Panc1 (cell line): ENCODE results near the gene BABAM2.

Experiments used
- POLR2AphosphoS5 ChIP-seq: IDR thresholded peaks from 2 replicates; pipeline ENCODE4 v1.6.1; 2012; ENCODE audit warnings: mild to moderate bottlenecking, low read depth, low read length, moderate library complexity
- SIN3A ChIP-seq: IDR thresholded peaks from 2 replicates; pipeline ENCODE4 v1.6.1; 2012; ENCODE audit warnings: low read depth, mild to moderate bottlenecking, low read length, moderate library complexity, borderline replicate concordance; ENCODE audit not compliant: insufficient read depth
- TCF7L2 ChIP-seq: IDR thresholded peaks from 2 replicates; pipeline ENCODE4 v1.6.1; 2011; ENCODE audit warnings: mild to moderate bottlenecking, low read depth, low read length, inconsistent platforms
- TF ChIP-seq, protein P1 (sequence below): fragments of 450-650 bp; IDR thresholded peaks from 2 replicates; pipeline ENCODE4 v1.5.1; 2017; ENCODE audit warnings: mild to moderate bottlenecking

DNA sequence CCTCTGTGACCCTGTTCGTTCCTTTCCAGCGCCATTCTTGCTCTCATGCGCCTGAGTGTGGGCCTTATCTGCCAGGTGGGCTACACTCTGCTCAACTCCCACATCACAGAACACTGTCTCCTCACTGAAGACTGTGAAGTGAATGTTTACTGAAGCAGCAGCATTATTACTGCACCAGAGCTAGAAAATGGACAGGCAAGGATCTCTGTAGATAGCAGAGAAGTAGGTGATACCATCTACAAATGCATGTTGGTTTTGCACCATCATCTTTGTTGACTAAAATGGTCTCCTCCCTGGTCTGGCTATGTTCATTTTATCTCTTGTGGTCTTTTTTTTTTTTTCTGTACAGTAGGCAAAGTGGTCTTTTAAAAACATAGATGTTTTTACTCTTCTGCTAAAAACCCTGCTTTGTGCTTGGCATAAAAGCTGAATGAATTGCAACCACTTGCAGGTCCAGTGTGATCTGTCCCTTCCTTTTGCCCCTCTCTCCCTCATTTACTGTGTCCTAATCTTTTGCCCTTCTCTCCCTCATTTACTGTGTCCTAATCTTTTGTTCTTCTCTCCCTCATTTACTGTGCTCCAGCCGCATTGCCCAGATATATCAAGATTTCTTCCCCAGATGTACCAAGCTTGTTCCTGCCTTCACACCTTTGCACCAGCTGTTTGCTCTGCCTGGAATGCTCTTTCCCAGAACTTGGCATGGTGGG lies 35.4 kb downstream of the BABAM2 start:
- TF ChIP-seq TCF7L2 = peak; percentile 32; the same call in 1 of the 2 replicates
- TF ChIP-seq, protein P1, sequence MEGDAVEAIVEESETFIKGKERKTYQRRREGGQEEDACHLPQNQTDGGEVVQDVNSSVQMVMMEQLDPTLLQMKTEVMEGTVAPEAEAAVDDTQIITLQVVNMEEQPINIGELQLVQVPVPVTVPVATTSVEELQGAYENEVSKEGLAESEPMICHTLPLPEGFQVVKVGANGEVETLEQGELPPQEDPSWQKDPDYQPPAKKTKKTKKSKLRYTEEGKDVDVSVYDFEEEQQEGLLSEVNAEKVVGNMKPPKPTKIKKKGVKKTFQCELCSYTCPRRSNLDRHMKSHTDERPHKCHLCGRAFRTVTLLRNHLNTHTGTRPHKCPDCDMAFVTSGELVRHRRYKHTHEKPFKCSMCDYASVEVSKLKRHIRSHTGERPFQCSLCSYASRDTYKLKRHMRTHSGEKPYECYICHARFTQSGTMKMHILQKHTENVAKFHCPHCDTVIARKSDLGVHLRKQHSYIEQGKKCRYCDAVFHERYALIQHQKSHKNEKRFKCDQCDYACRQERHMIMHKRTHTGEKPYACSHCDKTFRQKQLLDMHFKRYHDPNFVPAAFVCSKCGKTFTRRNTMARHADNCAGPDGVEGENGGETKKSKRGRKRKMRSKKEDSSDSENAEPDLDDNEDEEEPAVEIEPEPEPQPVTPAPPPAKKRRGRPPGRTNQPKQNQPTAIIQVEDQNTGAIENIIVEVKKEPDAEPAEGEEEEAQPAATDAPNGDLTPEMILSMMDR = no peak
- no peak for TF ChIP-seq POLR2AphosphoS5
- no peak for TF ChIP-seq SIN3A
